Measurements from ENCODE around the gene HIVEP1. TPM values are rescaled to one million over a fixed set of nuclear protein-coding genes. Genes with fewer than 3 reads are reported as not detected.

Gene HIVEP1
- total RNA-seq (2014; rRNA removed; shearing (Covaris generic)), result 7.0 and 9.3 TPM in 2 replicates

- no peak for DNase-seq (ENCODE audit: low spot score)
Observed at GRCh38 chr6:12012038-12012557, at the start of gene HIVEP1. HIVEP1 (plus strand) TSS chr6:12012312; CDS start chr6:12015629, 3,317 bp downstream.

DNA sequence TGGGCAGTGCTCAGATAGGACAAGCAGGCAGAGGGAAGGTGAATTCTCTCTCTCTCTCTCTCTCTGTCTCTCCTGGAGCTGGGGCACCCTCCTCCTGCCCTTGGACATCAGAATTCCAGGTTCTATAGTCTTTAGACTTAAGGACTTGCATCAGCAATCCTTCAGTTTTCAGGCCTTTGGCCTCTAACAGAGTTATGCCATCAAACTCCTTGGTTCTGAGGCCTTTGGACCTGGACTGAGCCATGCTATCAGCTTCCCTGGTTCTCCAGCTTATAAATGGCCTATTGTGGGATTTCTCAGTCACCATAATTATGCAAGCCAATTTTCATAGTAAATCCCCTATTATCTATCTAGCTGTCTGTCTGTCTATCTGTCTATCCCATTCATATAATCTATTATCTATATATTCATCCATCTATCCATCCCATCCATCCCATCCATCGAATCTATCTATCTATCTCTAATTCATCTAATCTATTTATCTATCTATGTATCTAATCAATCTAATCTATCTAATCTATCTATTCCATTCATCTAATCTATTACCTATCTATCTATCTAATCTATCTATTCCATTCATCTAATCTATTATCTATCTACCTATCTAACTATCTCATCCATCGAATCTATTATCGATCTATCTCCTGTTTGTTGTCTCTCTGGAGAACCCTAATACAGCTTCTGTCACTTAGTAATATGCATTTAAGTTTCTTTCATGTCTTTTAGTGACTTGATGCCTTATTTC is 48.2 kb upstream of the HIVEP1 start:
- DNase-seq (ENCODE audit: low spot score), result no peak

GRCh38 chr6:11964729-11965335 is 47.3 kb upstream of the HIVEP1 start:
- DNase-seq (ENCODE audit: low spot score), result no peak

GRCh38 chr6:11965499-11965898 is 46.6 kb upstream of the HIVEP1 start:
- no peak for DNase-seq (ENCODE audit: low spot score)

- no peak for DNase-seq (ENCODE audit: low spot score)
Observed at GRCh38 chr6:11968241-11968806, 43.8 kb upstream of the HIVEP1 start.

DNA sequence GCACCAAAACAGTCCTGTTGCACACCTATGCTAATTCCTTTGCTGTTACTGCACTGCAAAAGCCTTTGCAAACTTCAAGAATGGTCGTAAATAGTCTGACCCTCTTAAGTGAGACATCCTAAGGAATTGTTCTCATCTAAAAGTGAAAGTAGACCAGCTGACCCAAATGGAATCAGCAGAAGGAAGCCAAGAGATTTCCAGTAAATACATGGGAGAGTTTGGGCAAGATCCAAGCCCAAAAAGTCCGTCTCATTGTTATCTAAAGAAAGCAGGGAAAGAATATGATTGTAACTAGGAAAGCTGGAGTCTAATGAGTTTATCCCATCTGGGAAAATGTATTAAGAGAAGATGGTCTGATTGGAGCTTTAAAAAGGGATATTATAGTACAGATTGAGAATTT is 43.0 kb upstream of the HIVEP1 start:
- DNase-seq (ENCODE audit: low spot score), result no peak

DNA sequence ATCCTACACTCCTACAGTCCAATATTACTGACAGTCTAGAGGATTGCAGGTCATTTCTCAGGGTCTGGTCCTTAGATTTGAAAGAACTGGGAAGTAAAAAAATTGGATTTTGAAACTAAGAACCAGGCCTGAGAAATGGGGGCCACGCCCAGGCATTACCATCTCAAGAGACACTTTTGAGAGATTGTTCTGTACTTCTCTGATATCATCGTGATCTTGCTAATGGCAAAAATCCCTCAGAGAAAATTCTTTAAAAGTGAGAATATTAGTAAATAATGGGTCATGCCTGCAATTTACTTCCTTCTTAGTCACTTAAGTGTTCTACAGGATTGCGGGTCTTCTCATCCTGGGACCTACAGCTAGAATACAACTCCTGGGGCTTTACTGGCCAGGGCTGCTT is 42.0 kb upstream of the HIVEP1 start:
- DNase-seq (ENCODE audit: low spot score), result no peak

DNA sequence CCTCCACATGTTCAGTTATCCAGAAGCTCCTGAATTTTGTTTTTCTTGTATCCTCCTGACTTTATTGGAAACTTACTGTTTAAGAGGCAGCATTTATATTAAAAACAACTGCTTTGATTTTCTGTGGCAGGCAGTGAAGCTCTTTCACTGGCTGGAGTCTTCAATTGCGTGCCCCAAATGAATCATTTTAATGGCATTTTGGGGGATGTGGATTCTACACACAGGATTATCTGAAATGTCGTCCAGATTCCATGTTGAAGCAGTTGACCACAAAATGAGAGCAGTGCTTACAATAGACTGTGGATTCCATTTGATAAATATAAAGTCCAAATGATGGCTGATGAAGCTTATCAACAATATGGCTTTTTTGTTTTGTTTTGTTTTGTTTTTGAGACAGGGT is 41.0 kb upstream of the HIVEP1 start:
- no peak for DNase-seq (ENCODE audit: low spot score)

- no peak for DNase-seq (ENCODE audit: low spot score)
Observed at GRCh38 chr6:11972270-11972669, 39.8 kb upstream of the HIVEP1 start.

DNA sequence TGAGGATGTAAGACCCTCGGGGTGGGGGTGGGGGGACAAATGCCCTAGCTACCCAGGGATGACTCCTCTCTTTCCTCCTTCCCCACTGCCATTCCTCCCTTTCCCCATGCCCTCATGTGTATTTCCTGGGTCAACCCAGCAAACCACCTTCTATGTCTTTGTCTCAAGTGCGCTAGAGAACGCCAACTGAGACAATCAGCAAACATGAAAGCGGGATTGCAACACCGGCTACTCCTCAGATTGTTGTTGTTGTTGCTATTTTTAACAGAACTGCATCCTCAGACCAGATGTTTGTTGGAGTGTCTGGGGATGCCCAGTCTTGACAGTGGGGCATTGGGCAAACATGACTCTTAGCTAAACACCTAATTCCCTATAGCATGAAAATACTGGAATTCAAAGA is 39.3 kb upstream of the HIVEP1 start:
- no peak for DNase-seq (ENCODE audit: low spot score)

- no peak for DNase-seq (ENCODE audit: low spot score)
Observed at GRCh38 chr6:11973238-11973637, 38.9 kb upstream of the HIVEP1 start.

- no peak for DNase-seq (ENCODE audit: low spot score)
Observed at GRCh38 chr6:11974089-11974488, 38.0 kb upstream of the HIVEP1 start.

GRCh38 chr6:11975353-11975977 is 36.6 kb upstream of the HIVEP1 start:
- no peak for DNase-seq (ENCODE audit: low spot score)

DNA sequence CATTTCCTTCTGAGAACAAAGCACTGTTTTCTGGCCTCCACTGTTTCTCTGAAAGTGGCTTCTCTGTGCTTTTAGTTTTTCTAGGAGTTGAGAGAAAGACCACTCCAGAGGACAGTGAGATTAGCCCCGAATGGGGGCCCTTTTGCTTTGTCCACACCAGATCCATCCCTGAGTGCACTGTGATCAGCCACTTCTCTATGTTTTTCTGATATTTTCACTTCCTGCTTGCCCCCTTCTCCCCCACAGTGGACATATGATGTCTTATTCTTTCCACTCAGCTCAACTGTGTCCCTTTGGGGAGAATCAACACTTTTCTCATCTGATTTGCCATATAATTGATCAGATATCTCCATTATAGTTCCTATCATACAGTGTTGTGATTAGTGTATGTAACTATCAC is 35.6 kb upstream of the HIVEP1 start:
- DNase-seq (ENCODE audit: low spot score), result no peak

- no peak for DNase-seq (ENCODE audit: low spot score)
Observed at GRCh38 chr6:11977193-11977592, 34.9 kb upstream of the HIVEP1 start.

- DNase-seq (ENCODE audit: low spot score), result no peak
Observed at GRCh38 chr6:11977738-11978137, 34.4 kb upstream of the HIVEP1 start.

GRCh38 chr6:11978169-11978987 is 33.7 kb upstream of the HIVEP1 start:
- DNase-seq (ENCODE audit: low spot score), result no peak

- no peak for DNase-seq (ENCODE audit: low spot score)
Observed at GRCh38 chr6:11979866-11980265, 32.2 kb upstream of the HIVEP1 start.

DNA sequence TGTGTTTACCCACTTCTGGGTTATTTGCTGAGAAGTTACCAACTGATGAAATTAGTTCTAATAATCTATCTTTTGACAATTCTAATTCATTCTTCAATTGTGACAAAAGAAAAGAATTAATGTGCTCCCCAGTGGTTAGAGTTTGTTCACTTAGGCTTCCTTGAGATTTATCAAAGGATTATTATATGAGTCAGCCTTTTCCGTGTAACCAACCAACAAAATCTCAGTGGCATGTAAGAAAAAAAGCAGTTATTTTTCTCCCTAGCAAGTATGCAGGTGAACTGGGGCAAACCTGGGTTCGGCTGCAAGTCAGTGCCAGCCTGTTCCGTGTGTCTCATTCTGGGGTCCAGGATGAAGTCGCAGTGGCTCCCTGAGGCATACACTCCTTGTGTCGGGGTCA is 28.8 kb upstream of the HIVEP1 start:
- no peak for DNase-seq (ENCODE audit: low spot score)

DNA sequence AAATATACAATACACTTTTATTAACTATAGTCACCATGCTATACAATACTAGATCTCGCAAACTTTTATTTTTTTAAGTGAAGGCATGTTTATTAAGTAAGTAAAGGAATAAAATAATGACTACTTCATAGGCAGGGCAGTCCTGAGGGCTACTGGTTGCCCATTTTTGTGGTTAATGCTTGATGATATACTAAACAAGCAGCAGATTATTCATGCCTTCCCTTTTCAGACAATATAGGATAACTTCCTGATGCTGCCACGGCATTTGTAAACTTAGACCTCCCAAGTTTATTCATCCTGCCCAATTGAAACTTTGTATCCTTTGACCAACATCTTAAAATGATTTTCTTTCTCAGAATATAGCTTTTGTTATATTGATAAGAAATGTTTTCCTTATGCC is 24.7 kb upstream of the HIVEP1 start:
- DNase-seq (ENCODE audit: low spot score), result no peak

DNA sequence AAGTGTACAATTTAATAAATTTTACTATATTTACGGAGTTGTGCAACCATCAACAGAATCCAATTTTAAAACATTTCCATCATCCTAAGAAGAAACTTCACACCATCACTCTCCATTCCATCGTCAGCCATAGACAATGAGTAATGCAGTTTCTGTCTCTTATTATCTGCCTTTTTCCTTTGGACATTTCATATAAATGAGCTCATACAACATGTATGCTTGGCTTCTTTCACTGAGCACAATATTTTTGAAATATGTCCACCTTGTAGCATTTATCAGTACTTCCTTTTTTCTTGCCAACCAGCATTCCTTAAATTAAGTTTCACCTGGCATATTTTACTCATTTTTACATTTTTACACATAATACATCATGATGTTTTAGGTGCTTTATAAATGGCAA is 22.7 kb upstream of the HIVEP1 start:
- DNase-seq (ENCODE audit: low spot score), result no peak

GRCh38 chr6:11992086-11992485 is 20.0 kb upstream of the HIVEP1 start:
- no peak for DNase-seq (ENCODE audit: low spot score)
